Measurements from ENCODE around the gene GHRL.

The GHRL gene

GRCh38 chr3:10288575-10288960 is 4.2 kb downstream of the GHRL start:
- no peak overlapping the region for H3K4me3 ChIP-seq (ENCODE audit: low read depth, low read length)
- no peak for TF ChIP-seq CTCF (IDR thresholded peaks at IDR 0.05; ENCODE audit: low read depth, low read length, missing control alignments)
- H3K27ac ChIP-seq, result no peak overlapping the region
- no peak for DNase-seq
- no peaks in the 10 kb centered on the region for H3K27me3 ChIP-seq (replicated peaks)
- H3K36me3 ChIP-seq (replicated peaks), result peaks cover 31% of the 10 kb centered on the region
- in situ Hi-C loops (cut with HindIII; ENCODE audit: low pct_ligation_motif_present, low sequenced_read_pairs), result no loop called here

GRCh38 chr3:10287936-10288574 is 4.7 kb downstream of the GHRL start:
- DNase-seq, result no peak
- TF ChIP-seq CTCF (IDR thresholded peaks at IDR 0.05; ENCODE audit: low read depth, low read length, missing control alignments), result no peak
- Histone ChIP-seq H3K27me3 (replicated peaks) (no peaks in the 10 kb centered on the region), H3K4me3 (ENCODE audit: low read depth, low read length) (no peak overlapping the region), H3K36me3 (replicated peaks) (peaks cover 37% of the 10 kb centered on the region), H3K27ac (no peak overlapping the region)
- in situ Hi-C loops (cut with HindIII; ENCODE audit: low pct_ligation_motif_present, low sequenced_read_pairs), result no loop called here

GRCh38 chr3:10286596-10287295 is 6.0 kb downstream of the GHRL start:
- H3K27me3 ChIP-seq (replicated peaks), result no peaks in the 10 kb centered on the region
- H3K4me3 ChIP-seq (ENCODE audit: low read depth, low read length), result no peak overlapping the region
- peak; percentile 46 for DNase-seq
- H3K27ac ChIP-seq, result no peak overlapping the region
- H3K36me3 ChIP-seq (replicated peaks), result peaks cover 36% of the 10 kb centered on the region
- in situ Hi-C loops (cut with HindIII; ENCODE audit: low pct_ligation_motif_present, low sequenced_read_pairs), result no loop called here
- peak; percentile 64 for TF ChIP-seq CTCF (IDR thresholded peaks at IDR 0.05; ENCODE audit: low read depth, low read length, missing control alignments)

GRCh38 chr3:10286133-10286524 is 6.6 kb downstream of the GHRL start:
- Histone ChIP-seq H3K27me3 (replicated peaks) (no peaks in the 10 kb centered on the region), H3K4me3 (ENCODE audit: low read depth, low read length) (no peak overlapping the region), H3K27ac (no peak overlapping the region), H3K36me3 (replicated peaks) (peaks cover 36% of the 10 kb centered on the region)
- no peak for DNase-seq
- in situ Hi-C loops (cut with HindIII; ENCODE audit: low pct_ligation_motif_present, low sequenced_read_pairs), result no loop called here
- no peak for TF ChIP-seq CTCF (IDR thresholded peaks at IDR 0.05; ENCODE audit: low read depth, low read length, missing control alignments)

GRCh38 chr3:10285272-10286132 is 7.2 kb downstream of the GHRL start:
- in situ Hi-C loops (cut with HindIII; ENCODE audit: low pct_ligation_motif_present, low sequenced_read_pairs), result no loop called here
- Histone ChIP-seq H3K36me3 (replicated peaks) (peaks cover 42% of the 10 kb centered on the region), H3K27ac (no peak overlapping the region), H3K4me3 (ENCODE audit: low read depth, low read length) (no peak overlapping the region), H3K27me3 (replicated peaks) (no peaks in the 10 kb centered on the region)
- no peak for TF ChIP-seq CTCF (IDR thresholded peaks at IDR 0.05; ENCODE audit: low read depth, low read length, missing control alignments)
- no peak for DNase-seq

All from brain microvascular endothelial cell (primary cell).